CD4-positive, alpha-beta memory T cell (primary cell): Measurements from ENCODE around the gene GDAP1L1. TPM values are rescaled to one million over a fixed set of nuclear protein-coding genes. Genes with fewer than 3 reads are reported as not detected.

Experiments used
- CTCF ChIA-PET: fragments of 350-600 bp; sonication (Branson Sonifier 250); formaldehyde crosslinking; loops from one replicate; lab custom pipeline; 2021; ENCODE audit warnings: inconsistent platforms; ENCODE audit not compliant: partially characterized antibody; lab: Charles Lee
- POLR2A ChIA-PET: fragments of 350-600 bp; sonication (Branson Sonifier 250); formaldehyde crosslinking; loops from one replicate; lab custom pipeline; 2021; ENCODE audit not compliant: partially characterized antibody; lab: Charles Lee
- DNase-seq, 5 donors: peaks; one replicate each; pipeline versions ENCODE4 v3.0.0 to v3.0.0-alpha.2; 2020 to 2022; ENCODE audit warnings: mixed read lengths in 1 of 5
- H3K27ac ChIP-seq: one replicate; pipeline ENCODE4 v1.7.0; 2013; ENCODE audit warnings: low read depth, low read length
- H3K27me3 ChIP-seq: 2 replicates; pipeline ENCODE4 v1.7.0; 2013; ENCODE audit warnings: mild to moderate bottlenecking, low read length, moderate library complexity; ENCODE audit not compliant: insufficient read depth
- H3K36me3 ChIP-seq: 2 replicates; pipeline ENCODE4 v1.7.0; 2013; ENCODE audit warnings: mild to moderate bottlenecking, low read length, moderate library complexity; ENCODE audit not compliant: insufficient read depth
- H3K4me1 ChIP-seq: 2 replicates; pipeline ENCODE4 v1.7.0; 2013; ENCODE audit warnings: mild to moderate bottlenecking, low read length, moderate library complexity; ENCODE audit not compliant: insufficient read depth
- H3K4me3 ChIP-seq, 2 donors: one replicate each; pipeline ENCODE4 v1.7.0; 2013; ENCODE audit warnings: low read length in 2 of 2, mild to moderate bottlenecking in 1 of 2
- H3K9me3 ChIP-seq, 2 donors: one replicate each; pipeline ENCODE4 v1.7.0; 2013; ENCODE audit warnings: low read length in 2 of 2, control low read depth in 1 of 2; ENCODE audit not compliant: control insufficient read depth in 1 of 2
- H3K27ac Mint-ChIP-seq, 7 donors: one replicate each; pipeline ENCODE4 v1.8.0; 2020 to 2021; ENCODE audit warnings: mixed read lengths in 7 of 7, mild to moderate bottlenecking in 6 of 7, inconsistent platforms in 3 of 7, moderate library complexity in 3 of 7
- H3K27me3 Mint-ChIP-seq, 2 donors: one replicate each; pipeline ENCODE4 v1.8.0; 2020 to 2021; ENCODE audit warnings: mixed read lengths in 2 of 2
- H3K36me3 Mint-ChIP-seq, 2 donors: one replicate each; pipeline ENCODE4 v1.8.0; 2020 to 2021; ENCODE audit warnings: mixed read lengths in 2 of 2, inconsistent platforms in 1 of 2, mild to moderate bottlenecking in 1 of 2
- H3K4me1 Mint-ChIP-seq, 4 donors: one replicate each; pipeline ENCODE4 v1.8.0; 2020 to 2021; ENCODE audit warnings: mixed read lengths in 4 of 4, mild to moderate bottlenecking in 1 of 4
- H3K4me3 Mint-ChIP-seq, 8 donors: one replicate each; pipeline ENCODE4 v1.8.0; 2020 to 2021; ENCODE audit warnings: mixed read lengths in 8 of 8, mild to moderate bottlenecking in 7 of 8, moderate library complexity in 6 of 8, inconsistent platforms in 3 of 8
- H3K9me3 Mint-ChIP-seq, 8 donors: one replicate each; pipeline ENCODE4 v1.8.0; 2020 to 2021; ENCODE audit warnings: mixed read lengths in 8 of 8, mild to moderate bottlenecking in 5 of 8, inconsistent platforms in 3 of 8, moderate library complexity in 1 of 8
- intact Hi-C: fragments of 100-400 bp; cut with micrococcal nuclease; formaldehyde crosslinking; loops from one replicate; pipeline ENCODE4 v1.15.1; 2023
- polyA plus RNA-seq, 2 donors: library from polyadenylated mRNA; unstranded; fragments of 300-500 nt; fragmentation: Illumina TruSeq; gene quantifications; one replicate each; pipeline ENCODE4 v1.2.3, GENCODE V29; 2021
- total RNA-seq, 2 experiments: library from RNA; stranded (reverse); gene quantifications; one replicate each; pipeline ENCODE4 v1.2.3, GENCODE V29; 2021

GDAP1L1 gene
- total and polyA plus RNA-seq, 4 experiments from 2014 or later: 0.11 TPM; not detected in 3

GRCh38 chr20:44204832-44205215 is 42.3 kb upstream of the GDAP1L1 start:
- ChIA-PET CTCF (interaction anchor here (1.6 kb wide), 1 partner anchor 14 kb away, joined by 4 read pairs; no protein-coding TSS in a partner anchor), POLR2A (no interaction called here)
- Mint-ChIP-seq H3K27me3 (no peaks in the 10 kb centered on the region), H3K4me1 (peaks cover 34 to 50% (median 42%) of the 10 kb centered on the region in 4 donors), H3K36me3 (peaks cover 37 to 79% of the 10 kb centered on the region in 2 donors), H3K9me3 (peaks cover 0 to 2% (median 0%) of the 10 kb centered on the region in 8 donors), H3K4me3 (no peak overlapping the region), H3K27ac (no peak overlapping the region)
- peaks cover 27% of the 10 kb centered on the region for H3K4me1 ChIP-seq
- H3K27me3 ChIP-seq: no peaks in the 10 kb centered on the region
- no peak for DNase-seq
- H3K36me3 ChIP-seq: peaks cover 34% of the 10 kb centered on the region
- H3K9me3 ChIP-seq: no peaks in the 10 kb centered on the region
- H3K4me3 ChIP-seq: no peak overlapping the region
- intact Hi-C loops: no loop called here
- no peak overlapping the region for H3K27ac ChIP-seq

GRCh38 chr20:44206132-44206531 is 41.0 kb upstream of the GDAP1L1 start:
- ChIA-PET CTCF (interaction anchor here (1.0 kb wide), 1 partner anchor 16 kb away, joined by 3 read pairs; no protein-coding TSS in a partner anchor), POLR2A (no interaction called here)
- Mint-ChIP-seq H3K4me1 (peaks cover 31 to 54% (median 40%) of the 10 kb centered on the region in 4 donors), H3K9me3 (peaks cover 0 to 2% (median 0%) of the 10 kb centered on the region in 8 donors), H3K27ac (peak overlapping the region in 1 of 7 donors; percentile 39), H3K4me3 (no peak overlapping the region), H3K36me3 (peaks cover 26 to 78% of the 10 kb centered on the region in 2 donors), H3K27me3 (no peaks in the 10 kb centered on the region)
- no peaks in the 10 kb centered on the region for H3K27me3 ChIP-seq
- peaks cover 28% of the 10 kb centered on the region for H3K36me3 ChIP-seq
- H3K4me3 ChIP-seq: no peak overlapping the region
- no peaks in the 10 kb centered on the region for H3K9me3 ChIP-seq
- no peak overlapping the region for H3K27ac ChIP-seq
- H3K4me1 ChIP-seq: peaks cover 27% of the 10 kb centered on the region
- DNase-seq: no peak
- intact Hi-C loops: no loop called here

GRCh38 chr20:44207126-44207723 is 39.9 kb upstream of the GDAP1L1 start:
- Histone ChIP-seq H3K27me3 (no peaks in the 10 kb centered on the region), H3K36me3 (peaks cover 20% of the 10 kb centered on the region), H3K9me3 (no peaks in the 10 kb centered on the region), H3K4me1 (peaks cover 37% of the 10 kb centered on the region), H3K27ac (no peak overlapping the region), H3K4me3 (no peak overlapping the region)
- ChIA-PET POLR2A (no interaction called here), CTCF (interaction anchor here (14.4 kb wide), 1 partner anchor 105 kb away, joined by 669 read pairs; the partner anchor contains the start of gene FITM2)
- DNase-seq: no peak
- Mint-ChIP-seq H3K9me3 (no peaks in the 10 kb centered on the region), H3K27ac (peak overlapping the region in 3 of 7 donors; percentile 23 to 83 (median 68)), H3K4me3 (peak overlapping the region in 4 of 8 donors; percentile 7 to 61 (median 14)), H3K27me3 (no peaks in the 10 kb centered on the region), H3K36me3 (peaks cover 18 to 71% of the 10 kb centered on the region in 2 donors), H3K4me1 (peaks cover 40 to 63% (median 46%) of the 10 kb centered on the region in 4 donors)
- intact Hi-C loops: no loop called here

- peaks cover 37 to 71% (median 47%) of the 10 kb centered on the region in 4 donors for H3K4me1 Mint-ChIP-seq
- H3K27me3 ChIP-seq: no peaks in the 10 kb centered on the region
- H3K27ac ChIP-seq: no peak overlapping the region
- no peaks in the 10 kb centered on the region for H3K9me3 Mint-ChIP-seq
- peak overlapping the region in 5 of 8 donors; percentile 85 to 99 (median 97) for H3K4me3 Mint-ChIP-seq
- H3K9me3 ChIP-seq: no peaks in the 10 kb centered on the region
- POLR2A ChIA-PET: interaction anchor here (1.5 kb wide), 1 partner anchor 10 kb away, joined by 4 read pairs; no protein-coding TSS in a partner anchor
- H3K4me1 ChIP-seq: peaks cover 45% of the 10 kb centered on the region
- peaks cover 12% of the 10 kb centered on the region for H3K36me3 ChIP-seq
- peak overlapping the region in 3 of 7 donors; percentile 34 to 90 (median 54) for H3K27ac Mint-ChIP-seq
- no peak for DNase-seq
- intact Hi-C loops: no loop called here
- no peaks in the 10 kb centered on the region for H3K27me3 Mint-ChIP-seq
- no peak overlapping the region for H3K4me3 ChIP-seq
- H3K36me3 Mint-ChIP-seq: peaks cover 14 to 63% of the 10 kb centered on the region in 2 donors
- CTCF ChIA-PET: interaction anchor here (1.0 to 14.4 kb wide), 4 partner anchors 9 to 475 kb away, joined by 3 to 669 read pairs (median 5); partner anchors contain the start of gene FITM2
Measured at GRCh38 chr20:44208165-44208564, 38.9 kb upstream of the GDAP1L1 start.

- H3K4me1 ChIP-seq: peaks cover 47% of the 10 kb centered on the region
- DNase-seq: no peak
- Mint-ChIP-seq H3K27me3 (no peaks in the 10 kb centered on the region), H3K4me3 (peak overlapping the region; percentile 85 to 99 (median 94)), H3K4me1 (peaks cover 35 to 71% (median 47%) of the 10 kb centered on the region in 4 donors), H3K36me3 (peaks cover 11 to 59% of the 10 kb centered on the region in 2 donors), H3K9me3 (no peaks in the 10 kb centered on the region), H3K27ac (peak overlapping the region; percentile 5 to 100 (median 96))
- intact Hi-C loops: no loop called here
- H3K36me3 ChIP-seq: peaks cover 12% of the 10 kb centered on the region
- H3K27ac ChIP-seq: no peak overlapping the region
- H3K4me3 ChIP-seq: no peak overlapping the region
- H3K9me3 ChIP-seq: no peaks in the 10 kb centered on the region
- POLR2A ChIA-PET: interaction anchor here (1.5 kb wide), 1 partner anchor 10 kb away, joined by 4 read pairs; no protein-coding TSS in a partner anchor
- no peaks in the 10 kb centered on the region for H3K27me3 ChIP-seq
- CTCF ChIA-PET: interaction anchor here (1.0 to 14.4 kb wide), 4 partner anchors 9 to 475 kb away, joined by 3 to 669 read pairs (median 5); partner anchors contain the start of gene FITM2
Measured at GRCh38 chr20:44208770-44209169, 38.3 kb upstream of the GDAP1L1 start.

- peak overlapping the region; percentile 85 to 99 (median 94) for H3K4me3 Mint-ChIP-seq
- ChIA-PET POLR2A (interaction anchor here (0.9 to 2.0 kb wide), 10 partner anchors 9 to 433 kb away, joined by 3 to 11 read pairs (median 4); partner anchors contain the start of genes FITM2 and TTPAL), CTCF (interaction anchor here (14.4 kb wide), 1 partner anchor 102 kb away, joined by 669 read pairs; the partner anchor contains the start of gene FITM2)
- H3K36me3 Mint-ChIP-seq: peaks cover 6 to 53% of the 10 kb centered on the region in 2 donors
- no peaks in the 10 kb centered on the region for H3K9me3 Mint-ChIP-seq
- Histone ChIP-seq H3K4me1 (peaks cover 48% of the 10 kb centered on the region), H3K9me3 (no peaks in the 10 kb centered on the region), H3K27me3 (no peaks in the 10 kb centered on the region), H3K4me3 (peak overlapping the region; percentile 77 to 78), H3K27ac (peak overlapping the region; percentile 98), H3K36me3 (peaks cover 12% of the 10 kb centered on the region)
- intact Hi-C loops: loop anchor here (1.0 to 10.0 kb wide), 6 partner anchors 8 to 1765 kb away; partner anchors contain the start of genes STK4, TOMM34, TTPAL and ZNF335
- DNase-seq: peak in 2 of 5 donors; percentile 11 to 19
- peak overlapping the region; percentile 90 to 100 (median 98) for H3K27ac Mint-ChIP-seq
- no peaks in the 10 kb centered on the region for H3K27me3 Mint-ChIP-seq
- peaks cover 37 to 72% (median 49%) of the 10 kb centered on the region in 4 donors for H3K4me1 Mint-ChIP-seq
Measured at GRCh38 chr20:44209686-44210405, 37.3 kb upstream of the GDAP1L1 start.
